Measurements from ENCODE around the gene RBP2. TPM values are rescaled to one million over a fixed set of nuclear protein-coding genes. Genes with fewer than 3 reads are reported as not detected.

RBP2 gene
- polyA plus RNA-seq, 3 donors: not detected

DNA sequence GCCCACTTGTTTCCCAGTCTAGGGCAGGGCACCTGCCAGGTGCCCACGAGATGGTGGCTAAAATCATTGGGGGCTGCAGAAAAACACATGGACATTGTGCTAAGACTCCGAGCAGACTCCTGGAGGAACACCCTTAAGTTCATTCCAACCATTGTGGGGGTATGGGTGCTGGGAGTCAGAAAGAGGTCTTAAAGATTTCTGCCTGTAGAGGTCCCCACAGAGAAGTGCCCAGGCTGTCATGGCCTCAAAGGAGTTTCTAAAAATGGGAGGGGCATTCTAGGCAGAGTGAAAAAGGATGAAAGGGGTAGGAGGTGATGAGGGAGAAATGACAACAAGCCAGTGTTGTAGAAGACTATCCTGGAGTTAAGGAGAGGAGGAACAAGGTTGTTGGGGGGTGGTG, 46.1 kb upstream of the RBP2 start:
- intact Hi-C loops (cut with micrococcal nuclease): no loop called here
- Histone ChIP-seq H3K27ac (ENCODE audit: low read depth in 1 of 2, low read length in 2 of 2) (no peak overlapping the region), H4K20me1 (ENCODE audit: insufficient read depth, low read length) (no peaks in the 10 kb centered on the region), H3K4me1 (ENCODE audit: control insufficient read depth in 1 of 2, insufficient read depth in 2 of 2, low read length in 2 of 2) (peaks cover 18 to 24% of the 10 kb centered on the region in 2 donors), H3K9me3 (replicated peaks in 1 of 2; ENCODE audit: control insufficient read depth in 1 of 2, insufficient read depth in 1 of 2, low read length in 2 of 2) (no peaks in the 10 kb centered on the region), H3K36me3 (replicated peaks in 1 of 2; ENCODE audit: control insufficient read depth in 1 of 2, insufficient read depth in 2 of 2, low read length in 2 of 2) (no peaks in the 10 kb centered on the region), H3K79me2 (ENCODE audit: insufficient read depth, low read length) (no peaks in the 10 kb centered on the region), H3K4me2 (replicated peaks; ENCODE audit: extremely low read depth, low read length, poor library complexity, severe bottlenecking) (no peak overlapping the region), H3K9ac (ENCODE audit: insufficient read depth, low read length, poor library complexity, severe bottlenecking) (no peak overlapping the region), H3K27me3 (ENCODE audit: control insufficient read depth in 2 of 2, insufficient read depth in 2 of 2, low read length in 2 of 2) (no peaks in the 10 kb centered on the region), H2AFZ (ENCODE audit: insufficient read depth, low read depth, low read length, poor library complexity, severe bottlenecking) (no peak overlapping the region), H3K4me3 (replicated peaks in 1 of 3; ENCODE audit: low read depth in 2 of 3, low read length in 3 of 3) (no peak overlapping the region)
- TF ChIP-seq, protein P1, sequence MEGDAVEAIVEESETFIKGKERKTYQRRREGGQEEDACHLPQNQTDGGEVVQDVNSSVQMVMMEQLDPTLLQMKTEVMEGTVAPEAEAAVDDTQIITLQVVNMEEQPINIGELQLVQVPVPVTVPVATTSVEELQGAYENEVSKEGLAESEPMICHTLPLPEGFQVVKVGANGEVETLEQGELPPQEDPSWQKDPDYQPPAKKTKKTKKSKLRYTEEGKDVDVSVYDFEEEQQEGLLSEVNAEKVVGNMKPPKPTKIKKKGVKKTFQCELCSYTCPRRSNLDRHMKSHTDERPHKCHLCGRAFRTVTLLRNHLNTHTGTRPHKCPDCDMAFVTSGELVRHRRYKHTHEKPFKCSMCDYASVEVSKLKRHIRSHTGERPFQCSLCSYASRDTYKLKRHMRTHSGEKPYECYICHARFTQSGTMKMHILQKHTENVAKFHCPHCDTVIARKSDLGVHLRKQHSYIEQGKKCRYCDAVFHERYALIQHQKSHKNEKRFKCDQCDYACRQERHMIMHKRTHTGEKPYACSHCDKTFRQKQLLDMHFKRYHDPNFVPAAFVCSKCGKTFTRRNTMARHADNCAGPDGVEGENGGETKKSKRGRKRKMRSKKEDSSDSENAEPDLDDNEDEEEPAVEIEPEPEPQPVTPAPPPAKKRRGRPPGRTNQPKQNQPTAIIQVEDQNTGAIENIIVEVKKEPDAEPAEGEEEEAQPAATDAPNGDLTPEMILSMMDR (IDR thresholded peaks at IDR 0.05): no peak
- Mint-ChIP-seq H3K27me3 (ENCODE audit: low read depth in 3 of 3) (peaks cover 0 to 3% (median 1%) of the 10 kb centered on the region in 3 donors), H3K27ac (peak overlapping the region in 3 of 7 donors; percentile 14 to 54 (median 25)), H3K9me3 (peaks cover 0 to 2% (median 0%) of the 10 kb centered on the region in 7 donors), H3K36me3 (no peaks in the 10 kb centered on the region), H3K4me1 (peaks cover 24% of the 10 kb centered on the region), H3K4me3 (no peak overlapping the region)
- 80% methylated on average over 1 of the region's 2 CpGs for WGBS (ENCODE audit: insufficient coverage)
- DNase-seq: no peak

GRCh38 chr3:139521816-139522215, 45.5 kb upstream of the RBP2 start:
- Histone ChIP-seq H3K79me2 (ENCODE audit: insufficient read depth, low read length) (no peaks in the 10 kb centered on the region), H2AFZ (ENCODE audit: insufficient read depth, low read depth, low read length, poor library complexity, severe bottlenecking) (no peak overlapping the region), H3K4me3 (replicated peaks in 1 of 3; ENCODE audit: low read depth in 2 of 3, low read length in 3 of 3) (no peak overlapping the region), H3K9me3 (replicated peaks in 1 of 2; ENCODE audit: control insufficient read depth in 1 of 2, insufficient read depth in 1 of 2, low read length in 2 of 2) (no peaks in the 10 kb centered on the region), H3K36me3 (replicated peaks in 1 of 2; ENCODE audit: control insufficient read depth in 1 of 2, insufficient read depth in 2 of 2, low read length in 2 of 2) (no peaks in the 10 kb centered on the region), H3K4me2 (replicated peaks; ENCODE audit: extremely low read depth, low read length, poor library complexity, severe bottlenecking) (peak overlapping the region; percentile 30), H3K4me1 (ENCODE audit: control insufficient read depth in 1 of 2, insufficient read depth in 2 of 2, low read length in 2 of 2) (peaks cover 18 to 24% of the 10 kb centered on the region in 2 donors), H3K9ac (ENCODE audit: insufficient read depth, low read length, poor library complexity, severe bottlenecking) (no peak overlapping the region), H3K27me3 (ENCODE audit: control insufficient read depth in 2 of 2, insufficient read depth in 2 of 2, low read length in 2 of 2) (no peaks in the 10 kb centered on the region), H4K20me1 (ENCODE audit: insufficient read depth, low read length) (no peaks in the 10 kb centered on the region), H3K27ac (ENCODE audit: low read depth in 1 of 2, low read length in 2 of 2) (no peak overlapping the region)
- TF ChIP-seq, protein P1 (IDR thresholded peaks at IDR 0.05): no peak
- H3K27me3 Mint-ChIP-seq (ENCODE audit: low read depth in 3 of 3): peaks cover 0 to 3% (median 1%) of the 10 kb centered on the region in 3 donors
- H3K27ac Mint-ChIP-seq: peak overlapping the region in 1 of 7 donors; percentile 81
- H3K4me3 Mint-ChIP-seq: no peak overlapping the region
- peaks cover 24% of the 10 kb centered on the region for H3K4me1 Mint-ChIP-seq
- intact Hi-C loops (cut with micrococcal nuclease): no loop called here
- WGBS (ENCODE audit: insufficient coverage): no CpG with 5 or more reads among the region's 1 CpG
- DNase-seq: no peak
- H3K9me3 Mint-ChIP-seq: peaks cover 0 to 2% (median 0%) of the 10 kb centered on the region in 7 donors
- H3K36me3 Mint-ChIP-seq: no peaks in the 10 kb centered on the region

Measured in CD14-positive monocyte (primary cell).